Osteocyte (in vitro differentiated cells): ENCODE results near the gene PPAN. TPM values are rescaled to one million over a fixed set of nuclear protein-coding genes. Genes with fewer than 3 reads are reported as not detected.

Source experiments
- DNase-seq: peaks from one replicate; pipeline ENCODE4 v3.0.0; 2021; ENCODE audit warnings: mixed read lengths; ENCODE audit not compliant: unreplicated experiment; ENCODE audit errors: extremely low spot score
- H3K27ac Mint-ChIP-seq: one replicate; pipeline ENCODE4 v1.8.0; 2021; ENCODE audit warnings: mild to moderate bottlenecking, mixed read lengths; ENCODE audit not compliant: unreplicated experiment
- H3K27me3 Mint-ChIP-seq: one replicate; pipeline ENCODE4 v1.8.0; 2021; ENCODE audit warnings: mixed read lengths; ENCODE audit not compliant: unreplicated experiment
- H3K36me3 Mint-ChIP-seq: one replicate; pipeline ENCODE4 v1.8.0; 2021; ENCODE audit warnings: mixed read lengths; ENCODE audit not compliant: unreplicated experiment
- H3K4me1 Mint-ChIP-seq: one replicate; pipeline ENCODE4 v1.8.0; 2021; ENCODE audit warnings: mixed read lengths; ENCODE audit not compliant: unreplicated experiment
- H3K4me3 Mint-ChIP-seq: one replicate; pipeline ENCODE4 v1.8.0; 2021; ENCODE audit warnings: mild to moderate bottlenecking, moderate library complexity, mixed read lengths; ENCODE audit not compliant: unreplicated experiment
- H3K9me3 Mint-ChIP-seq: one replicate; pipeline ENCODE4 v1.8.0; 2021; ENCODE audit warnings: mixed read lengths; ENCODE audit not compliant: unreplicated experiment
- CTCF ChIP-seq: fragments of 200-600 bp; sonication (generic); IDR thresholded peaks from 2 replicates; pipeline ENCODE4 v1.5.0; 2021; ENCODE audit warnings: antibody characterized with exemption, mild to moderate bottlenecking, moderate library complexity
- total RNA-seq: library from RNA; stranded (reverse); gene quantifications from 2 replicates; pipeline ENCODE4 v1.2.1, GENCODE V29; 2021

PPAN gene
- total RNA-seq, 1 donor from 2014 or later: 40.9 TPM

- no peak for DNase-seq
- Mint-ChIP-seq H3K27me3 (no peaks in the 10 kb centered on the region), H3K36me3 (peaks cover 20% of the 10 kb centered on the region), H3K4me3 (no peak within 1 kb of the TSS), H3K4me1 (peaks cover 18% of the 10 kb centered on the region), H3K27ac (peak within 1 kb of the TSS; percentile 27), H3K9me3 (no peaks in the 10 kb centered on the region)
- no peak for TF ChIP-seq CTCF
Observed at GRCh38 chr19:10111405-10111811, 5.2 kb downstream of the PPAN start, which contains the start of gene P2RY11. Gene P2RY11 (plus strand): TSS chr19:10111693. CDS start chr19:10111722, 29 bp downstream.

- H3K27me3 Mint-ChIP-seq: no peaks in the 10 kb centered on the region
- DNase-seq: no peak
- peaks cover 12% of the 10 kb centered on the region for H3K4me1 Mint-ChIP-seq
- no peak for TF ChIP-seq CTCF
- H3K27ac Mint-ChIP-seq: peak overlapping the region; percentile 27
- no peaks in the 10 kb centered on the region for H3K9me3 Mint-ChIP-seq
- H3K4me3 Mint-ChIP-seq: no peak overlapping the region
- H3K36me3 Mint-ChIP-seq: peaks cover 19% of the 10 kb centered on the region
Observed at GRCh38 chr19:10112037-10112761, 6.0 kb downstream of the PPAN start.

GRCh38 chr19:10112895-10113591 is 6.9 kb downstream of the PPAN start:
- peak; percentile 64 for TF ChIP-seq CTCF
- peak overlapping the region; percentile 23 for H3K27ac Mint-ChIP-seq
- H3K27me3 Mint-ChIP-seq: no peaks in the 10 kb centered on the region
- peaks cover 20% of the 10 kb centered on the region for H3K36me3 Mint-ChIP-seq
- peaks cover 10% of the 10 kb centered on the region for H3K4me1 Mint-ChIP-seq
- H3K4me3 Mint-ChIP-seq: no peak overlapping the region
- H3K9me3 Mint-ChIP-seq: no peaks in the 10 kb centered on the region
- no peak for DNase-seq

GRCh38 chr19:10113592-10113963 is 7.4 kb downstream of the PPAN start:
- no peaks in the 10 kb centered on the region for H3K27me3 Mint-ChIP-seq
- H3K4me1 Mint-ChIP-seq: peaks cover 10% of the 10 kb centered on the region
- H3K27ac Mint-ChIP-seq: no peak overlapping the region
- H3K4me3 Mint-ChIP-seq: no peak overlapping the region
- H3K9me3 Mint-ChIP-seq: no peaks in the 10 kb centered on the region
- no peak for TF ChIP-seq CTCF
- H3K36me3 Mint-ChIP-seq: peaks cover 20% of the 10 kb centered on the region
- no peak for DNase-seq

GRCh38 chr19:10113964-10114650 is 7.9 kb downstream of the PPAN start:
- Mint-ChIP-seq H3K36me3 (peaks cover 20% of the 10 kb centered on the region), H3K4me1 (peaks cover 14% of the 10 kb centered on the region), H3K27me3 (no peaks in the 10 kb centered on the region), H3K27ac (no peak overlapping the region), H3K9me3 (no peaks in the 10 kb centered on the region), H3K4me3 (no peak overlapping the region)
- no peak for TF ChIP-seq CTCF
- DNase-seq: no peak
